HS-27A (cell line): ENCODE measurements around the gene RAB6C.
"Not testable (repeated sequence)": the region's sequence is repeated elsewhere in the genome, so short reads cannot be mapped to it uniquely, and the experiment has no call there.

Experiments
- DNase-seq: peaks from one replicate; pipeline ENCODE4 v3.0.0-alpha.2; 2012; ENCODE audit warnings: low read depth, missing footprints

Gene RAB6C

DNA sequence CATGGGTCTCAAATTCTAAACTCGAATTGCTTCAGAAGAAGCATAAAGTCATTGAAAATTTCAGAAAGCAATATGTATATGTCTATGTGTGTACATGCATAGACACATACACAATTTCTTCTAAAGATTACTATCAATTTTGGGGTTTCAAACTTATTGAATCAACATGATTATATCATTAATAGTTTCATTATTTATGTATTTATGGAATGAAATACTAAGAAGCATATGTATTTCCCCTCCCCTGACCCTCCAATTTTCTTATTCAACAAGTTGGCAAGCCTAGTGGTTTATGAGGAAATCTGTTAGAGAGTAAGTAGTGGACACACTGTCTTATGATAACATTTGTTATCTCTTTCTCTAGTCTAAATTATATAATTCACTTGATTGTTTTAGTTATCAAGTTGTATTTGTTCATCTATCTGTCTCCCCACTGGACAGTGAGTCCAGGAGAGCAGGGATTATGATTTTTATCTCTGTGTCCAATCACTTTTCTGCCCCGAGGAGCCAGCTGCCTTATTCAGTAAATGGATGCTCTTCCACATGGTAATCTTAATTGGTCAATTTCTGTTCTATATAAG is 17.3 kb downstream of the RAB6C start:
- not testable (repeated sequence) for DNase-seq

DNA sequence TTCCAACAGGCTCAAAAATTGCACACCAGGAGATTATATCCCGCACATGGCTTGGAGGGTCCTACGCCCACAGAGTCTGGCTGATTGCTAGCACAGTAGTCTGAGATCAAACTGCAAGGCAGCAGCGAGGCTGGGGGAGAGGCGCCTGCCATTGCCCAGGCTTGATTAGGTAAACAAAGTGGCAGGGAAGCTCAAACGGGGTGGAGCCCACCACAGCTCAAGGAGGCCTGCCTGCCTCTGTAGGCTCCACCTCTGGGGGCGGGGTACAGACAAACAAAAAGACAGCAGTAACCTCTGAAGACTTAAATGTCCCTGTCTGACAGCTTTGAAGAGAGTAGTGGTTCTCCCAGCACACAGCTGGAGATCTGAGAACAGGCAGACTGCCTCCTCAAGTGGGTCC is 19.3 kb downstream of the RAB6C start:
- not testable (repeated sequence) for DNase-seq

GRCh38 chr2:130005862-130006261 is 26.4 kb downstream of the RAB6C start:
- not testable (repeated sequence) for DNase-seq

GRCh38 chr2:130016701-130017100 is 37.2 kb downstream of the RAB6C start:
- not testable (repeated sequence) for DNase-seq

- DNase-seq = no peak
Observed at GRCh38 chr2:130019402-130019801, 39.9 kb downstream of the RAB6C start.

DNA sequence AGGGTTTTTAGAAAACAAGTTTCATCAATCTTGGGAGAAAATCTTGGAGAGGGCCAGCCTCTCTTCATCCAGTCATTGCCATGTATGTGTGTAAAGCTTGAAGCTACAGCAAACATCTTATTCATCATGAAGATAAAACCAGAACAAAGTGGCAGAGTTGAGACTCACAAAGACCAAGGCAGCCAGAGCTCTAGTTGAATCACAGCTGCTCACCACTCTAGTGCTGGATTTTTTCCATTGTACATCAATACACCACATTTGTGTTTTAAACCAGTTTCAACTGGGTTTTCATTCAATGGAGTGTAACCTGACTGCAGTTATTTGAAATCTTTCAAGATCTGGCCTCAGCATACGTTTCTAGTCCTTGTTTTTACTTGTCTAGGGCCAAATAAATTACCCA is 40.6 kb downstream of the RAB6C start:
- DNase-seq = not testable (repeated sequence)

GRCh38 chr2:130025931-130026330 is 46.5 kb downstream of the RAB6C start:
- DNase-seq = not testable (repeated sequence)
